HG03097 (cell line): Measurements from ENCODE around the gene RGS7BP.
"Not testable (repeated sequence)": the region's sequence is repeated elsewhere in the genome, so short reads cannot be mapped to it uniquely, and the experiment has no call there.

Experiments
- ATAC-seq: cut with Tn5 transposase; IDR thresholded peaks from one replicate; pipeline ENCODE4 v1.9.1; 2021; ENCODE audit not compliant: unreplicated experiment, low FRiP score

Gene RGS7BP

DNA sequence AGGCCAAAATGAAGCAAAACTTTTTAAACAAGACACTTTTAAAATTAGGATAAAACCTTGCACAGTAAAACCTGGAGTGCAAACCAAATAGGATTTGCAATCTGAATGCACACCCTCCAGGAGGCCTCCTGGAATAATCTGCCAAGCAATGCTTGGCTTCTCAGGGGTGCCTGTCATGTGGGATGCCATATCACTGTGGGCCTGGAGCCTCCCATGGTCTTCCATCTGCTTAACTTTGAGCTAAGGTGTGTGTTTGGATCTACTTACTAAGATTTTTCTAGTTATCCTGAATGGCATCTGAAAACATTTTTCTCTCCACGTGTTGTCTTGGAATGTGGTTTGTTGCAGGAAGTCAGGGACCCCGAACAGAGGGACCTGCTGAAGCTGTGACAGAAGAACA, 52.1 kb downstream of the RGS7BP start:
- no peak for ATAC-seq

DNA sequence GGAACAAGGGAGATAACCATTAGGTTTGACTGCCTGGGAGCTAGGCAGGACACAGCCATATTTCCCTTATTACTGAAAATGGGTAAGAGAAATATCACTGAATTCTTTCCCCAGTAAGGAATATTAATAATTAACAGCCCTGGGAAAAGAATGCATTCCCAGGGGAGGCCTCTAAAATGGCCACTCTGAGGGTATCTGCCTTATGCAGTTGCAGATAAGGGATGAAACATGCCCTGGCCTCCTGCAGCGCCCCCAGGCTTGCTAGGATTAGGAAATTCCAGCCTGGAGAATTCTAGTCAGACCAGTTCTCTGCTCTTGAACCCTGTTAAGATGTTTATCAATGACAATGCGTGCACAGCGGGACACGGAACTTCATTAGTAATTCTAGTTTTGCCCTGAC, 52.8 kb downstream of the RGS7BP start:
- not testable (repeated sequence) for ATAC-seq

DNA sequence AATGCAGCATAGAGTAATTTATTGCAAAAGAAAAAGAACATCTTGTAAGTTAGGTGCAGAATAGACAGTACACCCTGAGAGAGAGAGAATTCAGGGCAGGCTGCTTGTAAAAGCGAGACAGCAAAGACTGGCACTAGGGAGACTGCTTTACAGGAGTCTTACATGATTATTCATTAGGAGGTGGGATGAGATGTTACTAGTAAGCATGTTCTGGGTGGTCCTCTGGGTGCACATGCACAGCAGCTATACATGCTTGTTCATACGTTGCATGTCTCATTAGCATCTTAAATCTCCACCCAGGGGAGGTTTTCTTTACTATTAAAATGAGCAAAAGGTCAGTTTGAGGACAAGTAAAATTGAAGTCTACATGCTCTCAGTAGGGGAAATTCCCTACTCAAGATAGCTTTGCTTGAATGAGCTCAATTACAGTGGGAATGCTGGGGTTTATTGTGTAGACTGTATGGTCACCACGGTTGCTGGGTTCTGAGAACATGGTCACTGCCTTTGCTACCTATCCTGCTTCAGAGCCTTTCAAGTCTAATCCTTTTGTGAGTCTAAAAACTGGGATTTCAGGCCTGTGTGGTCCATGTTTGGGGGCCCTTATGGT, 60.6 kb downstream of the RGS7BP start:
- ATAC-seq = no peak

DNA sequence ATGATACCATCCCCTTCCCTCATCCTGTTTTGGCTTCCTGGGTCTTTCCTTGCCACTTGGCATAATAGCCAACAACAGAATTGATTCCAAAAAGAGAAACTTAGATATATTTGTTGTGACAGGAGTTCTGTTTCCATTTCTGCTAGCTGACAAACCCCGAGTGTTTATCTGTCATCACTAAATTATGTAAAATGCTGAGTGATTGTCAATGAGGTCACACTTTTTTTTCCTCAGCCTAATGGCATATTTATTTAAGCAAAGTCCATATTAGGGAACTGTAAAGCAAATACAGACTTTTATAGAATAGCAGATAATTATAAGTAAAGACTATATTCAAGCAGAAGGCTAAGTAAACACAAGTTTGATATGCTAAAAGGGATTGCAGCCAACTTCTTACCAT, 64.0 kb downstream of the RGS7BP start:
- ATAC-seq = no peak

DNA sequence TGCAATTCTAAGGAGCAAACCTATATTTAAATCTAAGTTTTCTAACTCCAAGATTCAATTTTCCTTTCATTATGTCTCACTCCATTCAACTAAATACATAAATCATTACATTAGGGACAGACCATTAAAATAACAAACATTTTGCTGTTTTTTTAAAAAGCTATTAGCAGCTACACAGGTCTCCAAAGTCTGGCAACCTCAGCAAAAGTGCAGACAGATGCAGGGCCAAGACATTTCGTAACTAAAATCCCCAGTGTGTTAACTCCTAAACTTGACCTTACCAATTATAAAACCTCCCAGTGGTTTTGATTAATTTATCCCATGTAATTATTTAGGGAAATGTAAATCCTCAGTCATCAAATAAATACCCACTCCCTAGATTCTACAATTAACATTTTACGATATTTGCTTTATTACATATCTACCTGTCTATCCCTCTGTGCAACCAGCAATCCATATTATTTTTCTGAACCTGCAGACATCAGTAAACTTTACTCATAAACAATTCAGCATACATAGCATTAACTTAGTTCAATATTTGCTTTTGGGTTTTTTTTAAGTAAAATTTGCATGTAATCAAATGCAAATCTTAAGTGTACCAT, 64.7 kb downstream of the RGS7BP start:
- no peak for ATAC-seq

DNA sequence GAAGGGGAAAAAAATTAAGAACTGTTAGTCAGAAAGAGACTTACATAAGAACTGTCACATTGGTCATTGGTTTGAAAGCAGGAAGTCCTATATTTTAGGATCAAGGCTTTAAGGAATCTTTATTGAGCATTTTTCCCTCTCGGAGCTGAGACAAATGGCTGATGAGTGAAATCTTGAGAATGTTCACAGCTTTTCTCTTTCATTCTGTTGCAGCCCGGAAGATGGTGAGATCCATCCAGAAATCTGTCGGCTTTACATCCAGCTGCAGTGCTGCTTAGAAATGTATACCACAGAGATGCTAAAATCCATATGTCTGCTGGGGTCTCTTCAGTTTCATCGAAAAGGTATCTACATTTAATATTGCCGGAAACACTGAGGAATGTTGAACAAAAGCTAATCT, 69.7 kb downstream of the RGS7BP start:
- ATAC-seq = no peak

DNA sequence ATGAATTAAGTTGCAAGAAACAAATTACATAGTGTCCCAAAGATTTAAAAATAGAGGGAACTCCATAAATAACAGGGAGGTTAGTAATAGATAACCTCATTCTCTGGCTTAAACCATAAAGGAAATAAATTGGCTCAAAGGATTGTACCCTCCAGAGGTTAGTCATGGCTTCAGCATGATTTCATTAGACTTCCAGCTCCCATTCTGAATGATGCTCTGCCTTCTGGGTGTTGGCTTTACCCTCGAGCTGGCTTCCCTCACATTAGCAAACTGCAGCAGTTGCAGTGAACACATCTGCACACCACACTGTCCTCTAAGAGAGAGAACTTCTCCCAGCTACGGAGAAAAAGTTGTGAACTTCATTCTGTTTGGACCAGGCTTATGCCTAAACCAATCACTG, 70.4 kb downstream of the RGS7BP start:
- ATAC-seq = no peak

DNA sequence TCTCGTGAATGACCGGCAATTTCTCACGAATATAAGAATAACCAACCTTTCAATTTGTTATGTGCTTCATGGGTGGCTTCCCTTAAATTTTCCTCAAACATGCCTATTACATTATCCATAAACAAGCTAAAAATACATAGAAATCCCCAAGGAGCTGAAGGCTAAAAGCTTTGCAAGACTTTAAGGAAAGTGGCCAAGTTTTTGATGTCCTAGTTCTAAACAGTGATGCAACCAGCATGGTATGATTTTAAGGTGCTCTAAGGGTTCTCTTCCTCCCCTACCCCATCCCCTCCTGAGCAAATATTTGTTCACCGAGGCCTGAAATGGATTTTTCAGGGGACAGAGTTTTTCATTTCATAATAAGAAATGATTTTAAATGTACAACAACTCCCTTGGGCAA, 79.8 kb downstream of the RGS7BP start:
- no peak for ATAC-seq

DNA sequence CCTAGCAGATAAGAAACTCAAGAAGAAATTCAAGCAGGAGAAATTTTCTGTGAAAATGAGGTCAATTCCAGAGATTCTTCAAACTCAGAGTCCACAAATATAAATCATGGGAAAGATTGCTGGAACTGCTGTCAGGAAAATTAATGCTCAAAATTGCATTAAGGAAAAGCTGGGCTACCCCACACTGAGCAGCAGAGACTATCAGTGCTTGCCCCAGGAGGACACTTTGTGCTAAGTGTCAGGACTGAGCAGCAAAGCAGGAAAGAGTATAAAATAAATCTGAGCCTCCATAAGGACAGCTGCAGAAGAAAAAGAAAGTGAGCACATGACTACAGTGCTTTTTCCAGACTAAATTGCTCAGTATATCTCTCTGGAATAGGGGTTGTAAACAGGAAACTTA, 81.6 kb downstream of the RGS7BP start:
- ATAC-seq = no peak

DNA sequence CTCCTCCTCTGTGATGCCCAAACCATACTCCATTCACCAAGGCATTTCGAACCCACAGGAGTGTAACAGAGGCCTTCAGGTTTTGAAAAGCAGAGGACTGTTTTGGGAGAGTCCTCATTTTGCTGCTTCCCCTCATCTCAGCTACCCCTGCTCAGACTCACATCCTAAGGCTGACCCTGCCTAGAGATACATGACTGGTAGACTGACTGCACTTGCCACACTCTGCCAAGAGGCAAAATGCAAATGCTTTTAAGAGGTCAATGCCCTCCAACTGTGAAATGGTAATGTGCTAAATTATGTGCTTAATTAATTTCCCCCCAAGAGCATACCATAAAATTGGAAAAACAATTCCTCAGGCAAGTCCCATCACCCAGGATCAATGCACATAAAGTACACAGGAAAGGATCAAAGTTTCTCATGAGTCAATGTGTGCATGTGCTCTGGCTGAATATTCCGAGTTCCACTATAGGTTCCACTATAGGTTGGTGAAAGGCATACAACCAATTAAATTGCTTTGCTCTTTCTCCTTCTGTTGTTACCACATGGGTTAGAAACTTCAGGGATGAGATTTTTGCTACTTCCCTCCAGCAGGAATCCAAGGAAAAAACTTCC, 87.0 kb downstream of the RGS7BP start:
- no peak for ATAC-seq

DNA sequence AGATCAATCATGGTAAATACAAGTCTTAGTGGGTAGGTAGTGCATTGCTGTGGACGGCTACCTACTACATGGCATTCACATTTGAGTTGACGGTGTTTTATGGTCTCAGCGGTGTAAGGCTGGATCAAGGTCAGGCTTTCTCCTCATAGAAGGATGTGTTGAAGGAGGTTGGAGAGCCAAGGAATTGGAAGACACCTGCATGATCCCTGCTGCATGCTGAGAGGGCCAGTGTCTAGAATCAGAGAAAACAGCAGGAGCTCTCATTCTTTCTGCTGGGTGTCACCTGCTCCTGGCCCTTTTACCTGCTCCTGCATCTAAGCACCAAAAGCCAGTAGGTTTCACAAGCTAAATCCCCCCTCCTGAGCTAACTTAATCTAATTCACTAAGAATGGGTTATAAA, 88.2 kb downstream of the RGS7BP start:
- ATAC-seq = no peak

DNA sequence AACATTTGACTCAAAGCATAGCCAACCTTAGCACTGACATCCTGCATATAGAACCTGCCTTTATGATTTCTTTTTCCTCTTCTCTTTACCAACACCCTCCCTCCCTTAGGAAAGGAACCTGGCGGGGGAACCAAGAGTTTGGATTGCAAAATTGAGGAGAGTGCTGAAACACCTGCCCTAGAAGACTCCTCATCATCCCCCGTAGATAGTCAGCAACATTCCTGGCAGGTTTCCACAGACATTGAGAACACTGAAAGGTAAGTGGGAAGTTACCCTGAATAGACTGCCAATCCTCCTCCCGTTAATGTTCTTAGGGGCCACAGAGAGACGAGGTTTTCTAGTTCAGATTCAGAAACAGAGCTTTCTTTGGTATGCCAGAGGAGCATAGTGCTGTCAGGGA, 88.8 kb downstream of the RGS7BP start:
- no peak for ATAC-seq

DNA sequence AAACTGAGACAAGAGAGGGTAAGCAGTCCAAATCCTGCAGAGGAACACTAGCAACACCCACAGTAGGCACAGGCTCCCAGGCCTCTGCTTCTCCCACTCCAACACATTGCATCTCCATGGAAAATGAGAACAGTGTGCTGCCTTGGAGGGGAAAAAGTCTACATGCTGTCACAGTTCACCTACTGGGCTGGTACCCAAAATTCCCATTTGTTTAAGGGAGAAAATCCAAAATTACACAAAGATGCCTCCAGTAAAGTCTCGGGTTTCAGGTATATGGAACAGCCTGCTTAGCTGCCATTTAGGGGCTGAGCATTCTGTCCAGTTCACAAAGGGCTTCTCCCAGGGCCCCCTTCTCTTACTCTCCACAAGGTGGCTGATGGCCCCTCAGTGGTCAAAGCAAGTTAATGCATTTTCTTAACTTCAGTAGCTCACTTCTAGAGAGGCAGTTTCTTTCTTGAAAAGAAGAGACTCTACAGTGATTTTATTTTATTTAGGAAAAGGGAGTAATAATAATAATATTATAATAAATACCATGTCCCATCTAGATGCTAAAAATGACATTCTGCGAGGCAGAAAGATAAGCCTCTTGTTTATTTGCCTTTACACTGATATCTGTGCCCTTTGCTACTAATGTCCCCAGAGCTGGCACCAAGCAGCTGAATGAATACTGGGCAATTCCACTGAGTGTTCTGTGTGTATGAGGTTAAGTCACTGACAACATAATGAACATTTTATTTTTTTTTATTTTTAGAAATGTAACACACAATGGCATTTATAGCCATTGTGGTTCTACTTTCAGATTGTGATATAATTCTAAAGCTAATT, 89.4 kb downstream of the RGS7BP start:
- no peak for ATAC-seq

DNA sequence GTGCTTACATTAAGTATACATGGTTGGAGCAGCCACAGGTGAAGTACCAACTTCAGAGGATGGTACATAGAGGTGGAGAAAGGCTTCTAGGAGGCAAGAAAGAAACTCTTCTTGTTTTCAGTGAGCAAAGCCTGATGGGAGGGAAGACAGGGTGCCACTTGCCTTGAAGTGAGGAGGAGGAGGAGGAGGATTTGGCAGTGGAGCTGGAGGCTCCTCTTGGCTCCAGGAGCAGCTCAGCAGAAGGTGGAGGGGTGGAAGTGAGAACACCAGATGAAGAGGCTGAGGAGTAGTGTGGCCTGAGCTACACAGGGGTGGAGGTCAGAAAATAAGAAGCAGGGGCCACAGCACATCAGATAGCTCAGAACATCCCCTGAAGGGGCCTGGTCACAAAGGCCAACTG, 93.4 kb downstream of the RGS7BP start:
- no peak for ATAC-seq

DNA sequence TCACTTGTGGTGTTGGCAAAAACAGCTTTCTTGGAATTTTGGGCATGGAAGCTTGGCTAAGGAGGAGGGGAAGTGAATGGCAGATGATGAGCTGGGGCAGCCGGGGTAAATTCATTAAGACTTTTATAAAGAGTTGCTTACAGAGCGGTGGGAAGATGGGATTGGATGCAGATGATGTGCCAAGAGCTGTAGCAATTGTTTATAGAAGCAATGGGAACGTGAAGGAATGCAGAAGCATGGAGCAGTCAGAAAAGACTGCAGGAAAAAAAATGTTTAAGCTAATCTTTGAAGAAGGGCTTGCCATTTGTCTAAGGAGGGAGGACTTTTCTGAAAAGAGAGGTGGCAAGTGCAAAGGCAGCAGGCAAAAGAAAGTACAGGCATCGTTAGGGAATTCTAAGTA, 97.9 kb downstream of the RGS7BP start:
- no peak for ATAC-seq

DNA sequence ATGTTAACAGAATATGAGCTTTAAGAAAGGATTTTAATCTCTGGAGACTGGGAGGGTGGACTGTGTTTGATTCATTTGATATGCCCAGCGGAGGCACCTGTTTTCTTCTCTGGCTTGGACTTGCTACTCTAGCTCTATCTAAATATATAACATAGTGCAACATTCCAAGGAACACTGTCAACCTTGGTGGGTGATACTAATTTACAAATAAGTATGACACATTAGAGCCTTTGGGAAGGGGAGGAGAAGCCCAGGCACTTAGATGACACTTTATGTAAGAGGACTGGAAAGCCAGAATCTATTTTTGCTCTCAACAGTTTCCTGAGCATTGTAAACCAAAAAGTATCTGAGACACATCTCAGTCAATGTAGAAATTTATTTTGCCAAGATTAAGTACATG, 101.1 kb downstream of the RGS7BP start:
- ATAC-seq = no peak

DNA sequence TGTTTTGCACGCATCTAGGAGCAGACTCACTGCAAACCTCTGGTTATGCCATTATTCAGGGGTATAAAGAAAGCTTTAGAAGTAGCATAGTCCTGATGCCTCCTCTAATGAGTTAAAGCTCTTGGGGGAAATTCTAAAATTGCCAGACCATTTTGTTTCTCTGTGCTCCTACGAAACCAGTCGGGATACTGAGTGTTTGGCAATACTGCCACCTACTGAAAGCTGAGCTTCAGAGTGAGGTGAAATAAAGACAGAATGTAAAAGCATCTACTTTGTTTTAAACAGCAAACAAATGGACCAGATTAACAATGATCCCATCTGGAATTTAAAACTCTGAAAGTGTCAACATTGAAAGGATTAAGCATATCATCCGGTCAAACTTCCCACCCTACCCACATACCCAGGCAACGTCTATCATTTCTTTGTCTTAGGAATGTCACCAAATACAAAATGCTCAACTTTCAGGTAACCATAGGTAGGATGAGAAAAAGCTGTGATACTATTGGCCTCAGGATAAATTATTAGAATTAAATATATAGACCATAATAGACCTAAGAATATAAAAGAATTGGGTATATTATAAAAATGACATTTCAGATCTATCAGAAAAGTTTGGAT, 106.6 kb downstream of the RGS7BP start:
- no peak for ATAC-seq

DNA sequence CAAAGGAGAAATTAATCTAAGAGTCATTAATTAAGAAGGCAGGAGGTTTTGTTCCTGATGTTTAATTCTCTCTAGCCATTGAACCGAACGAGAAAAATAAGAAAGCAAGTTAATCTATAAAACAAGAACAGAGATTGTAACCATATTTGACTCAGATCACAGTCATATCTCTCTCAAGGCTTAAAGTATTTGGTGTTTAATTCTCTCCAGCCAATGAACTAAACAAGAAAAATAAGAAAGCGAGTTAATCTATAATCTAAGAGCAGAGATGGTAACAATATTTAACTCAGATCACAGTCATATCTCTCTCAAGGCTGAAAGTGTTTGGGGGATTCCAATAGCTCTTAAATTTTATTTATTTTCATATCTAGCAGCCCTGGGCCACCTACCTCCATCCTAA, 110.1 kb downstream of the RGS7BP start:
- ATAC-seq = peak; percentile 83

DNA sequence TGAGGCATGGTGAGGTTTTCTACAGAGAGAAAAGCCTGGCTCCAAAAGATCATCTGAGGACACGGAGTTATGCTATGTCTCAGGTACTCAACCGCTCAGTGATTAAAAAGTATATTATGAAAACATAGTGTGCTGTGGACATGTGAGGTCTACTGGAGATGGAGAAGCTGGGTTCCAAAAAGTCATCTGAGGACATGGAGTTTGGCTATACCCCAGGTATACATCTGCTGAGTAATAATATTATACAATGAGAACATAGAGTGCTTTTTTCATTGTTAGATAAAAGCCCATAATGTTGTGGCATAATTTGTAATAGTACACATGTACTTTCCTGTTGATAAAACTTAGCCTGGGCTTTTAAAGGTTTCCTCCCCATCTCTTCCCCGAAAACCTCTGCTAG, 113.8 kb downstream of the RGS7BP start:
- ATAC-seq = no peak

DNA sequence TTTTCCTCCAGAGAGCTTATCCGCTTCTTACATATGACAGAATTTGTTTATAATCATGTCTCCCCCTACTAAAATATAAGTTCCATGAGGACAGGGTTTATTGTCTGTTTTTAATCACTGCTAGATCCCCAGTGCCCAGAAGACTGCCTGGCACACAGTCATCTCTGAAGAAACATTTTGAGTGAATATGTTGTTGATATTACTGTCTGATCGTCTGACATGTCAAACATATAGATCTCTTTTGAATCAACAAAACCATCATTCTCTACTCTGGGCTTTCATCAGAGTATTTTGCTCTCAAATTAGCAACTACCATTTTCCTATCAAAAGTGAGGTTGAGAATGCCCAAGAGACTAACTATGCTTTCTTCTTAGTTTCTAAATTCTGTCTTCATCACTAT, 117.2 kb downstream of the RGS7BP start:
- ATAC-seq = no peak

DNA sequence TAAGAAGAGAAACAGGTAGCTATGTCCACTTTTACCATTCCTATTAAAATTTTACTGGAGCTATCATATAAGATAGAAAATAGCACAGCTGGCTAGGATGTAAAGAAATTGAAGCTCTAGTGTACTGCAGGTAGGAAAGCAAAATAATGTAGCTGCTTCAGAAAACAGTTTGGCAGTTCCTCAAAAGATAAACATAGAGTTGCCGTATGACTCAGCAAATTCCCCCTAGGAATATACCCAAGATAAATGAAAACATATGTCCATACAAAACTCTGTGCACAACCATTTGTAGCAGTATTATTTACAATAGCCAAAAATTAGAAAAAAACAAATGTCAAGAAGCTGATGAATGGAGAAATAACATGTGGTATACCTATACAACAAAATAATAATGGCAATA, 119.9 kb downstream of the RGS7BP start:
- no peak for ATAC-seq
